DND-41 (cell line): ENCODE measurements around the gene MMP17.
"Not testable (repeated sequence)": the region's sequence is repeated elsewhere in the genome, so short reads cannot be mapped to it uniquely, and the experiment has no call there.

ENCODE experiments used
- ATAC-seq: fragments of 200-7000 bp; cut with Tn5 transposase; 3 replicates; pipeline ENCODE4 v1.9.1; 2021; ENCODE audit warnings: low read depth; ENCODE audit not compliant: insufficient read depth
- DNase-seq: peaks from one replicate; pipeline ENCODE4 v3.0.0-alpha.2; 2020
- H2AFZ ChIP-seq: 2 replicates; pipeline ENCODE4 v1.6.0; 2012; ENCODE audit warnings: low read depth, low read length
- H3K27ac ChIP-seq: 2 replicates; pipeline ENCODE4 v1.5.1; 2012; ENCODE audit warnings: low read length, inconsistent platforms
- H3K27me3 ChIP-seq: fragments of 200-600 bp; sonication (generic); 2 replicates; pipeline ENCODE4 v1.6.0; 2012; ENCODE audit warnings: low read length, mild to moderate bottlenecking, inconsistent platforms; ENCODE audit not compliant: insufficient read depth, poor library complexity
- H3K36me3 ChIP-seq: 2 replicates; pipeline ENCODE4 v1.5.1; 2012; ENCODE audit warnings: low read length, inconsistent platforms; ENCODE audit not compliant: insufficient read depth
- H3K4me1 ChIP-seq: 2 replicates; pipeline ENCODE4 v1.5.1; 2012; ENCODE audit warnings: mild to moderate bottlenecking, low read length; ENCODE audit not compliant: insufficient read depth
- H3K4me2 ChIP-seq: 2 replicates; pipeline ENCODE4 v1.6.0; 2012; ENCODE audit warnings: mild to moderate bottlenecking, moderate library complexity, low read length, inconsistent platforms; ENCODE audit not compliant: insufficient read depth
- H3K4me3 ChIP-seq, 2 experiments: fragments of 200-600 bp in 1 of 2; shearing (Covaris generic) in 1 of 2; 2 replicates each; pipeline ENCODE4 v1.5.1; 2012 to 2016; ENCODE audit warnings: inconsistent platforms in 2 of 2, low read length in 2 of 2, mild to moderate bottlenecking in 2 of 2, low read depth in 1 of 2, moderate library complexity in 1 of 2
- H3K79me2 ChIP-seq: 2 replicates; pipeline ENCODE4 v1.6.0; 2012; ENCODE audit warnings: low read length, inconsistent platforms; ENCODE audit not compliant: insufficient read depth
- H3K9ac ChIP-seq: 2 replicates; pipeline ENCODE4 v1.6.0; 2012; ENCODE audit warnings: low read depth, mild to moderate bottlenecking, inconsistent platforms, low read length, moderate library complexity
- H3K9me3 ChIP-seq: 2 replicates; pipeline ENCODE4 v1.5.1; 2012; ENCODE audit warnings: low read length, moderate library complexity, mild to moderate bottlenecking, inconsistent platforms; ENCODE audit not compliant: insufficient read depth, severe bottlenecking
- H4K20me1 ChIP-seq: 2 replicates; pipeline ENCODE4 v1.6.0; 2012; ENCODE audit warnings: low read length; ENCODE audit not compliant: insufficient read depth
- EZH2 ChIP-seq: IDR thresholded peaks from 3 replicates; pipeline ENCODE4 v1.6.1; 2012; ENCODE audit warnings: borderline replicate concordance, low read depth, mild to moderate bottlenecking, moderate library complexity, low read length, inconsistent platforms; ENCODE audit not compliant: severe bottlenecking
- TF ChIP-seq, protein P1 (sequence below): IDR thresholded peaks from 2 replicates; pipeline ENCODE4 v1.5.1; 2012; ENCODE audit warnings: borderline replicate concordance, low read length, moderate library complexity, mild to moderate bottlenecking; ENCODE audit not compliant: poor library complexity, severe bottlenecking; ENCODE audit errors: extremely low read depth

MMP17 gene

DNA sequence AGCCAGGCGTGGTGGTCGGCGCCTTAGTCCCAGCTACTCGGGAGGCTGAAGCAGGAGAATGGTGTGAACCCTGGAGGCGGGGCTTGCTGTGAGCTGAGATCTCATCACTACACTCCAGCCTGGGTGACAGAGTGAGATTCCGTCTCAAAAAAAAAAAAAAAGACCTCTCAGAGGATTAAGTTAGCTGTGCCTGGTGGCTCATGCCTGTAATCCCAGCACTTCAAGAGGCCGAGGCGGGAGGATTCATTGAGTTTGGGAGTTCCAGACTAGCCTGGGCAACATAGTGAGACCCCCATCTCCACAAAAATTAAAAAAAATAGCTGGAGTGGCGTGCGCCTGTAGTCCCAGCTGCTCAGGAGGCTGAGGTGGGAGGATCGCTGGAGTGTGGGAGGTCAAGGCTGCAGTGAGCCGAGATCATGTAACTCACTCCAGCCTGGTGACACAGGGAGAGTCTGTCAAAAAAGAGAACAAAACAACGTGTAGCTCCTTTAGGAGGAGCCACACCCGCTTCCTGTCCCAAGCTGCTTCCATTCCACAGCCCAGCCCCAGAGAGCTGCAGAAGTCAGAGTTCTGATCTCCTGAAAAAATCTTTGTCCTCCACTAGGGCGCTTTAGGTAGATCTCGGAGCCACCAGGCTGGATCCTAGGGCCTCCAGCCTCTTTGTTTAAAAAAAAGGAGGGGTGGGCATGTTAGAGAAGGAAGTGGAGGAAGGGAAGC, 54.8 kb downstream of the MMP17 start:
- Histone ChIP-seq H3K4me2 (no peak overlapping the region), H3K4me3 (no peak overlapping the region), H3K9me3 (no peaks in the 10 kb centered on the region), H4K20me1 (no peaks in the 10 kb centered on the region), H2AFZ (no peak overlapping the region), H3K79me2 (no peaks in the 10 kb centered on the region), H3K27me3 (no peaks in the 10 kb centered on the region), H3K9ac (no peak overlapping the region), H3K4me1 (no peaks in the 10 kb centered on the region), H3K27ac (no peak overlapping the region), H3K36me3 (no peaks in the 10 kb centered on the region)
- ATAC-seq (no peak), DNase-seq (no peak)
- TF ChIP-seq EZH2: no peak
- TF ChIP-seq, protein P1, sequence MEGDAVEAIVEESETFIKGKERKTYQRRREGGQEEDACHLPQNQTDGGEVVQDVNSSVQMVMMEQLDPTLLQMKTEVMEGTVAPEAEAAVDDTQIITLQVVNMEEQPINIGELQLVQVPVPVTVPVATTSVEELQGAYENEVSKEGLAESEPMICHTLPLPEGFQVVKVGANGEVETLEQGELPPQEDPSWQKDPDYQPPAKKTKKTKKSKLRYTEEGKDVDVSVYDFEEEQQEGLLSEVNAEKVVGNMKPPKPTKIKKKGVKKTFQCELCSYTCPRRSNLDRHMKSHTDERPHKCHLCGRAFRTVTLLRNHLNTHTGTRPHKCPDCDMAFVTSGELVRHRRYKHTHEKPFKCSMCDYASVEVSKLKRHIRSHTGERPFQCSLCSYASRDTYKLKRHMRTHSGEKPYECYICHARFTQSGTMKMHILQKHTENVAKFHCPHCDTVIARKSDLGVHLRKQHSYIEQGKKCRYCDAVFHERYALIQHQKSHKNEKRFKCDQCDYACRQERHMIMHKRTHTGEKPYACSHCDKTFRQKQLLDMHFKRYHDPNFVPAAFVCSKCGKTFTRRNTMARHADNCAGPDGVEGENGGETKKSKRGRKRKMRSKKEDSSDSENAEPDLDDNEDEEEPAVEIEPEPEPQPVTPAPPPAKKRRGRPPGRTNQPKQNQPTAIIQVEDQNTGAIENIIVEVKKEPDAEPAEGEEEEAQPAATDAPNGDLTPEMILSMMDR: no peak

DNA sequence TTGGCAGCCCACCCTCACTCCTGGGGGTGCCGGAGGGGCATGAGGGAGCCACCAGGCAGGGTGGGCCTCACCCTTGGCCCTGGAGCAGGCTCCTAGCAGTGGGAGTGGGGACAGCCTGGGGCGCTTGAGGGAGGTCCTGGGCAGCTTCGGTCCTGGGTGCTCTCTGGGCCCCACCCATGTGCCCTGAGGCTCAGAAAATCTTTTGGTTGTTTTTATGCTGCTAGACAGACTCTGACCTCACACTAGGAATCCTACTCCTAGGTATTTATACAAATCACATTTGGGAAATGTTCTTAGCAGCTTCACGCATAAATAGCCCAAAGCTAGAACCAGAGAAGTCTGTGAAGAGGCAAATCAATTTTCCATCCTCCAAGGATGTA, 55.3 kb downstream of the MMP17 start:
- no peaks in the 10 kb centered on the region for H3K9me3 ChIP-seq
- ATAC-seq: no peak
- H2AFZ ChIP-seq: no peak overlapping the region
- H3K9ac ChIP-seq: no peak overlapping the region
- H3K4me3 ChIP-seq: no peak overlapping the region
- H3K27ac ChIP-seq: no peak overlapping the region
- no peak overlapping the region for H3K4me2 ChIP-seq
- DNase-seq: no peak
- no peaks in the 10 kb centered on the region for H3K4me1 ChIP-seq
- H3K36me3 ChIP-seq: no peaks in the 10 kb centered on the region
- H4K20me1 ChIP-seq: no peaks in the 10 kb centered on the region
- H3K27me3 ChIP-seq: no peaks in the 10 kb centered on the region
- no peaks in the 10 kb centered on the region for H3K79me2 ChIP-seq
- no peak for TF ChIP-seq EZH2
- TF ChIP-seq, protein P1: no peak

DNA sequence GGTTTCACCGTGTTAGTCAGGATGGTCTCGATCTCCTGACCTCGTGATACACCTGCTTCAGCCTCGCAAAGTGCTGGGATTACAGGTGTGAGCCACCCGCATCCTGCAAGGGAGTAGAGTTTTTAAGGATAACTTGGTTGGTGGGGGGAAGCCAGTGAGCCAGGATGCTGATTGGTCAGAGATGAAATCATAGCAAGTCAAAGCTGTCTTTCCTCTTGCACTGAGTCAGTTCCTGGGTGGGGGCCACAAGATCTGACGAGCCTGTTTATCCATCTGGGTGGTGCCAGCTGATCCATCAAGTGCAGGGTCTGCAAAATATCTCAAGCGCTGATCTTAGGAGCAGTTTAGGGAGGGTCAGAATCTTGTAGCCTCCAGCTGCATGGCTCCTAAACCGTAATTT, 56.9 kb downstream of the MMP17 start:
- H3K9ac ChIP-seq, H3K4me3 ChIP-seq, H3K27ac ChIP-seq, H3K4me2 ChIP-seq, H3K4me1 ChIP-seq, H3K9me3 ChIP-seq, H3K36me3 ChIP-seq, H2AFZ ChIP-seq, H4K20me1 ChIP-seq, H3K27me3 ChIP-seq, ATAC-seq, DNase-seq, H3K79me2 ChIP-seq: not testable (repeated sequence)

DNA sequence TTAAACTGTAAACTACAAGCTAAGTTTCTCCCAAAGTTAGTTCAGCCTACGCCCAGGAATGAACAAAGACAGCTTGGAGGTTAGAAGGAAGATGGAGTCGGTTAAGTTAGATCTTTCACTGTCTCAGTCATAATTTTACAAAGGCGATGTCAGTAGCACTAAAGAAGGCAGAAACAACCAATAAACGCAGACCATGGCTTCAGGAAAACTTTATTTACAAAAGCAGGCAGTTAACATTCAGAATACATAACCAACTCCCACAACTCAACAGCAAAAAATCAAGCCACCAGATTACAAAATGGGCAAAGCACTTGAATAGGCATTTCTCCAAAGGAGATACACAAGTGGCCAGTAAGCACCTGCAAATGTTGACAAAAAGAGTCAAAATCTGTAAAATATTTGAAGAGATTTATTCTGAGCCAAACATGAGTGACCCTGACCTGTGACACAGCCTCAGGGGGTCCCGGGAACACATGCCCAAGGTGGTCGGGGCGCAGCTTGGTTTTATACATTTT, 57.4 kb downstream of the MMP17 start:
- no peaks in the 10 kb centered on the region for H3K4me1 ChIP-seq
- H4K20me1 ChIP-seq: no peaks in the 10 kb centered on the region
- ATAC-seq (no peak), DNase-seq (no peak)
- H3K27me3 ChIP-seq: no peaks in the 10 kb centered on the region
- H3K4me2 ChIP-seq: no peak overlapping the region
- H3K9ac ChIP-seq: no peak overlapping the region
- H3K36me3 ChIP-seq: no peaks in the 10 kb centered on the region
- no peaks in the 10 kb centered on the region for H3K9me3 ChIP-seq
- no peak overlapping the region for H3K4me3 ChIP-seq
- H3K79me2 ChIP-seq: no peaks in the 10 kb centered on the region
- TF ChIP-seq, protein P1: no peak
- no peak for TF ChIP-seq EZH2
- H3K27ac ChIP-seq: no peak overlapping the region
- H2AFZ ChIP-seq: no peak overlapping the region

DNA sequence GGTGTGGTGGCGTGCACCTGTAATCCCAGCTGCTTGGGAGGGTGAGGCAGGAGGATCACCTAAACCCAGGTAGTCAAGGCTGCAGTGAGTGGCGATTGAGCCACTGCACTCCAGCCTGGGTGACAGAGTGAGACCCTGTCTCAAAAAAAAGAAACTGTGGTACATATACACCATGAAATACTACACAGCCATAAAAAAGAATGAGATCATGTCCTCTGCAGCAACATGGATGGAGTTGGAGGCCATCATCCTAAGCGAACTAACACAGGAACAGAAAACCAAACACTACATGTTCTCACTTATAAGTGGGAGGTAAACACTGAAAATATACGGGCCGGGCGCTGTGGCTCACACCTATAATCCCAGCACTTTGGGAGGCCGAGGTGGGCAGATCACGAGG, 63.5 kb downstream of the MMP17 start:
- not testable (repeated sequence) for H3K4me3 ChIP-seq, DNase-seq, H3K36me3 ChIP-seq, H3K9me3 ChIP-seq, H3K27ac ChIP-seq, H3K27me3 ChIP-seq, ATAC-seq, H3K9ac ChIP-seq, H3K4me2 ChIP-seq, H2AFZ ChIP-seq
- H3K79me2 ChIP-seq: peaks cover 19% of the 10 kb centered on the region
- peaks cover 16% of the 10 kb centered on the region for H4K20me1 ChIP-seq
- H3K4me1 ChIP-seq: peaks cover 20% of the 10 kb centered on the region
